Duodenal mucosa (tissue), 2 donors: ENCODE measurements around the gene OR10A3.

Source experiments
- H3K27ac ChIP-seq: one replicate; pipeline ENCODE4 v1.7.0; 2013; ENCODE audit warnings: low read depth, low read length
- H3K27me3 ChIP-seq, 2 donors: one replicate each; pipeline ENCODE4 v1.7.0; 2013; ENCODE audit warnings: low read length in 2 of 2, control low read depth in 1 of 2; ENCODE audit not compliant: insufficient read depth in 2 of 2, control insufficient read depth in 1 of 2
- H3K36me3 ChIP-seq, 2 donors: one replicate each; pipeline ENCODE4 v1.7.0; 2013; ENCODE audit warnings: low read length in 2 of 2, control low read depth in 1 of 2; ENCODE audit not compliant: insufficient read depth in 2 of 2, control insufficient read depth in 1 of 2
- H3K4me1 ChIP-seq, 2 donors: one replicate each; pipeline ENCODE4 v1.7.0; 2013; ENCODE audit warnings: low read length in 2 of 2, control low read depth in 1 of 2; ENCODE audit not compliant: insufficient read depth in 2 of 2, control insufficient read depth in 1 of 2
- H3K4me3 ChIP-seq, 2 donors: one replicate each; pipeline ENCODE4 v1.7.0; 2013; ENCODE audit warnings: low read length in 2 of 2, low read depth in 1 of 2
- H3K9ac ChIP-seq, 2 donors: one replicate each; pipeline ENCODE4 v1.7.0; 2013; ENCODE audit warnings: low read length in 2 of 2, low read depth in 1 of 2
- H3K9me3 ChIP-seq, 2 donors: one replicate each; pipeline ENCODE4 v1.7.0; 2013; ENCODE audit warnings: low read length in 2 of 2, control low read depth in 1 of 2; ENCODE audit not compliant: control insufficient read depth in 1 of 2

Gene OR10A3

GRCh38 chr11:7907121-7907520 lies 34.4 kb downstream of the OR10A3 start:
- Histone ChIP-seq H3K9ac (no peak overlapping the region), H3K4me1 (no peaks in the 10 kb centered on the region), H3K27me3 (peaks cover 0 to 6% of the 10 kb centered on the region in 2 donors), H3K27ac (no peak overlapping the region), H3K9me3 (no peaks in the 10 kb centered on the region), H3K4me3 (no peak overlapping the region), H3K36me3 (no peaks in the 10 kb centered on the region)

- H3K27me3 ChIP-seq = peaks cover 0 to 3% of the 10 kb centered on the region in 2 donors
- no peak overlapping the region for H3K4me3 ChIP-seq
- no peaks in the 10 kb centered on the region for H3K4me1 ChIP-seq
- H3K36me3 ChIP-seq = no peaks in the 10 kb centered on the region
- no peak overlapping the region for H3K27ac ChIP-seq
- no peak overlapping the region for H3K9ac ChIP-seq
- no peaks in the 10 kb centered on the region for H3K9me3 ChIP-seq
These were observed 35.0 kb downstream of the OR10A3 start for GRCh38 chr11:7906481-7906880.

GRCh38 chr11:7905961-7906429 lies 35.5 kb downstream of the OR10A3 start:
- Histone ChIP-seq H3K27me3 (peaks cover 0 to 2% of the 10 kb centered on the region in 2 donors), H3K36me3 (no peaks in the 10 kb centered on the region), H3K9ac (no peak overlapping the region), H3K9me3 (no peaks in the 10 kb centered on the region), H3K27ac (no peak overlapping the region), H3K4me3 (no peak overlapping the region), H3K4me1 (no peaks in the 10 kb centered on the region)

GRCh38 chr11:7905549-7905948 lies 36.0 kb downstream of the OR10A3 start:
- Histone ChIP-seq H3K9ac (no peak overlapping the region), H3K27me3 (peaks cover 0 to 2% of the 10 kb centered on the region in 2 donors), H3K36me3 (no peaks in the 10 kb centered on the region), H3K27ac (no peak overlapping the region), H3K9me3 (no peaks in the 10 kb centered on the region), H3K4me1 (no peaks in the 10 kb centered on the region), H3K4me3 (no peak overlapping the region)

- H3K4me1 ChIP-seq = no peaks in the 10 kb centered on the region
- H3K4me3 ChIP-seq = no peak overlapping the region
- H3K36me3 ChIP-seq = no peaks in the 10 kb centered on the region
- peaks cover 0 to 2% of the 10 kb centered on the region in 2 donors for H3K27me3 ChIP-seq
- H3K27ac ChIP-seq = no peak overlapping the region
- no peak overlapping the region for H3K9ac ChIP-seq
- no peaks in the 10 kb centered on the region for H3K9me3 ChIP-seq
These were observed 36.6 kb downstream of the OR10A3 start for GRCh38 chr11:7904917-7905316.

GRCh38 chr11:7903940-7904339 lies 37.6 kb downstream of the OR10A3 start:
- Histone ChIP-seq H3K4me3 (no peak overlapping the region), H3K9me3 (no peaks in the 10 kb centered on the region), H3K9ac (no peak overlapping the region), H3K27ac (no peak overlapping the region), H3K4me1 (no peaks in the 10 kb centered on the region), H3K27me3 (peaks cover 0 to 2% of the 10 kb centered on the region in 2 donors), H3K36me3 (no peaks in the 10 kb centered on the region)

- no peak overlapping the region for H3K9ac ChIP-seq
- no peaks in the 10 kb centered on the region for H3K9me3 ChIP-seq
- H3K4me1 ChIP-seq = no peaks in the 10 kb centered on the region
- H3K27ac ChIP-seq = no peak overlapping the region
- H3K27me3 ChIP-seq = peaks cover 0 to 2% of the 10 kb centered on the region in 2 donors
- H3K36me3 ChIP-seq = no peaks in the 10 kb centered on the region
- no peak overlapping the region for H3K4me3 ChIP-seq
These were observed 40.1 kb downstream of the OR10A3 start for GRCh38 chr11:7901319-7901854.

- no peak overlapping the region for H3K4me3 ChIP-seq
- no peak overlapping the region for H3K27ac ChIP-seq
- H3K9me3 ChIP-seq = no peaks in the 10 kb centered on the region
- no peaks in the 10 kb centered on the region for H3K36me3 ChIP-seq
- no peaks in the 10 kb centered on the region for H3K4me1 ChIP-seq
- H3K27me3 ChIP-seq = peaks cover 0 to 2% of the 10 kb centered on the region in 2 donors
- H3K9ac ChIP-seq = no peak overlapping the region
These were observed 40.8 kb downstream of the OR10A3 start for GRCh38 chr11:7900686-7901085.

GRCh38 chr11:7899418-7899817 lies 42.1 kb downstream of the OR10A3 start:
- H3K4me1 ChIP-seq = peaks cover 0 to 10% of the 10 kb centered on the region in 2 donors
- H3K27ac ChIP-seq = no peak overlapping the region
- no peak overlapping the region for H3K4me3 ChIP-seq
- H3K9me3 ChIP-seq = peaks cover 0 to 4% of the 10 kb centered on the region in 2 donors
- no peak overlapping the region for H3K9ac ChIP-seq
- no peaks in the 10 kb centered on the region for H3K36me3 ChIP-seq
- peaks cover 0 to 2% of the 10 kb centered on the region in 2 donors for H3K27me3 ChIP-seq

- Histone ChIP-seq H3K27me3 (peaks cover 0 to 2% of the 10 kb centered on the region in 2 donors), H3K9ac (no peak overlapping the region), H3K4me1 (peaks cover 0 to 14% of the 10 kb centered on the region in 2 donors), H3K9me3 (peaks cover 0 to 4% of the 10 kb centered on the region in 2 donors), H3K27ac (no peak overlapping the region), H3K4me3 (no peak overlapping the region), H3K36me3 (no peaks in the 10 kb centered on the region)
These were observed 42.7 kb downstream of the OR10A3 start for GRCh38 chr11:7898666-7899283.
